Islet precursor cell (in vitro differentiated cells): Measurements from ENCODE around the gene RAB37.

Experiments
- DNase-seq: peaks from one replicate; pipeline ENCODE4 v3.0.0-alpha.2; 2018

RAB37 gene

GRCh38 chr17:74746376-74746775 is 9.3 kb downstream of the RAB37 start:
- no peak for DNase-seq

GRCh38 chr17:74746922-74747321 is 9.9 kb downstream of the RAB37 start:
- peak; percentile 97 for DNase-seq

GRCh38 chr17:74748279-74748528 is 11.1 kb downstream of the RAB37 start:
- DNase-seq, result no peak

GRCh38 chr17:74748529-74749278 is 11.6 kb downstream of the RAB37 start, which contains the start of gene NHERF1:
Gene NHERF1 (plus strand): TSS chr17:74748628. CDS start chr17:74748847, 219 bp downstream.
- peak; percentile 99 for DNase-seq

- DNase-seq, result peak; percentile 85
These were observed 12.4 kb downstream of the RAB37 start for GRCh38 chr17:74749279-74750038.

- DNase-seq, result no peak
These were observed 12.9 kb downstream of the RAB37 start for GRCh38 chr17:74750039-74750326.

- DNase-seq, result no peak
These were observed 13.4 kb downstream of the RAB37 start for GRCh38 chr17:74750327-74751069.

GRCh38 chr17:74752415-74752814 is 15.4 kb downstream of the RAB37 start:
- no peak for DNase-seq

GRCh38 chr17:74752822-74753401 is 15.9 kb downstream of the RAB37 start:
- no peak for DNase-seq

- no peak for DNase-seq
These were observed 17.8 kb downstream of the RAB37 start for GRCh38 chr17:74754832-74755231.

- DNase-seq, result no peak
These were observed 18.5 kb downstream of the RAB37 start for GRCh38 chr17:74755533-74755932.

GRCh38 chr17:74756891-74757290 is 19.8 kb downstream of the RAB37 start:
- no peak for DNase-seq

- DNase-seq, result no peak
These were observed 20.4 kb downstream of the RAB37 start for GRCh38 chr17:74757502-74757901.

- no peak for DNase-seq
These were observed 21.1 kb downstream of the RAB37 start for GRCh38 chr17:74757931-74758847.

GRCh38 chr17:74758848-74759168 is 21.8 kb downstream of the RAB37 start:
- no peak for DNase-seq

GRCh38 chr17:74759243-74759801 is 22.3 kb downstream of the RAB37 start:
- DNase-seq, result peak; percentile 81

GRCh38 chr17:74759941-74760340 is 22.9 kb downstream of the RAB37 start:
- peak; percentile 97 for DNase-seq

GRCh38 chr17:74760404-74761105 is 23.5 kb downstream of the RAB37 start:
- DNase-seq, result peak; percentile 92

- DNase-seq, result no peak
These were observed 24.4 kb downstream of the RAB37 start for GRCh38 chr17:74761419-74761818.

- DNase-seq, result no peak
These were observed 24.9 kb downstream of the RAB37 start for GRCh38 chr17:74761931-74762330.

GRCh38 chr17:74763565-74764387 is 26.7 kb downstream of the RAB37 start:
- DNase-seq, result no peak
